Effector CD8-positive, alpha-beta T cell (primary cell): Measurements from ENCODE around the gene PRX.
"Not testable (repeated sequence)": the region's sequence is repeated elsewhere in the genome, so short reads cannot be mapped to it uniquely, and the experiment has no call there.

Experiments
- DNase-seq: peaks from one replicate; lab custom pipeline; 2025; lab: John Stamatoyannopoulos, UW
- total RNA-seq, 4 experiments: gene quantifications; one replicate each; lab custom pipeline; 2026; lab: John Stamatoyannopoulos, UW

Gene PRX
- total RNA-seq = 5.8 to 14.6 (median 10.4) reads per million in 4 experiments

GRCh38 chr19:40413291-40413845 lies at the start of gene PRX:
Gene PRX (minus strand): TSS chr19:40413378. CDS start chr19:40407932, 5,446 bp downstream.
- DNase-seq = no peak

DNA sequence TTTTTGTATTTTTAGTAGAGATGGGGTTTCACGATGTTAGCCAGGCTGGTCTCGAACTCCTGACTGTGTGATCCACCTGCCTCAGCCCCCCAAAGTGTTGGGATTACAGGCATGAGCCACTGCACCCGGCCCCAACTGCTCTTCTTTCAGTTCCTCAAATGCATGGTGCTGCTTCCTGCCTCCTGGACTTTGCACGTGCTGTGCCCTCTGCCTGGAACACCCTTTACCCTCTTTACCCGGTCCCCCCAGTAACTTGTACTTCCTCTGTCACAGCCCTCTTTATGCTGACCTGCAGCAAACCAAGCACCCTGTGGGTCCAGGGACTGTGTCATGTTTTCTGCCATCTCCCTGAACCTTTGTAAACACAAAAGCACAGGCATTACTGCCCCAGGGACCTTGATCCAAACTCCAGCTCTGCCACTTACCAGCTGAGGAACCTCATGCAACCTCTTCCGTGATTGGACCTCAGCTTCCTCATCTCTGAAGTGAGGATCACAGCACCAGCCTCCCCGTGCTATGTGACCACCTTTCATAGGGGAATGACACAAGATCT lies 48.6 kb upstream of the PRX start:
- DNase-seq = no peak

DNA sequence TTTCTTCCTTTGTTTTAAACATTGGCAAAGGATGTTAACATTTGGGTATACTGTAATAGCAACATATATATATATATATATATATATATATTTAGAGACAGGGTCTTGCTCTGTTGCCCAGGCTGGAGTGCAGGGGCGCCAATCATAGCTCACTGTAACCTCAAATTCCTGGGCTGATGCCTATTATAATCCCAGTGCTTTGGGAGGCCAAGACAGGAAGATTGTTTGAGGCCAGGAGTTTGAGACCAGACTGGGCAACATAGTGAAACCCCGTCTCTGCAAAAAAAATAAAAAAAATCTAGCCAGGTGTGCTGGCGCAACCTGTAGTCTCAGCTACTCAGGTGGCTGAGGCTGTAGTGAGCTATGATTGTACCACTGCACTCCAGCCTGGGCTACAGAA lies 47.0 kb upstream of the PRX start:
- DNase-seq = no peak

DNA sequence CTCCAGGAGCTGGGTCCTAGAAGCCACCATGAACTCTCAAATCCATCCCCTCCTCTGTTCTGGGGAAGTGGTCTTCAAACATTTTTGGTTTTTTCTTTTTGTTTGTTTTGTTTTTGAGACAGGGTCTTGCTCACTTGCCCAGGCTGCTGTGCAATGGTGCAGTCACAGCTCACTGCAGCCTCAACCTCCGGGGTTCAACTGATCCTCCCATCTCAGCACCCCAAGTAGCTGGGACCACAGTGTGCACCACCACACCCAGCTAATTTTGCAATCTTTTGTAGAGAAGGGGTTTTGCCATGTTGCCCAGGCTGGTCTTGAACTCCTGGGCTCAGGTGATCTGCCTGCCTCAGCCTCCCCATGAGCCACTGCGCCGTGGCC lies 45.4 kb upstream of the PRX start:
- no peak for DNase-seq

DNA sequence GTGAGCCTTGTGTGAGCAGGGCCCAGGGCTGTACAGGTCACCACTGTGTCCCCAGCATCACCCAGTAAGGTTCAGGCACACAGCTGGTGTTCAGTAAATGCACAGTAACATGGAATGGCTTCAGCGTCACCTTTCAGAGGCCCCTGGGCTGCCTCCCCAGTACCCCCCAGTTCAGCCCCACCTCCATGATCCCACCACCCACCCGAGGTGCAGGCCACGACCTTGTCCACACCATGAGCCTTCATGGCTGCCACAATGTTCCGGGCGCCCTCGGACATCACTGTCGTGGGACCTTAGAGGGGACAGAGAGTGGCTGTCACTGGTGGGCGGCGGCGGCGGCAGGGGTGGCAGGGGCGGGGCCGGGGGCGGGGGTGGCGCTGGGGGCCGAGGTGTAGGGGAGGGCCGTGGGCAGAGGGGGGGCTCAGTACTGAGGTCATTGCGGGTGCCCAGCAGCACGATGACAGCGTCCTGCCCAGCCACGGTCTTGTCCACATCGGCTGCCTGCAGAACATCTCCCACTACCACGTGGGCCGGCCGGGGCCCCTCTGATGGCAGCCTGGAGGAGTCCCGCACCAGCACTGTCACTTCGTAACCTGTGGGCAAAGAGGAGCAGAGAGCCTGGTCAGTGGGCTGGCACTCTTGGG lies 44.9 kb upstream of the PRX start:
- no peak for DNase-seq

DNA sequence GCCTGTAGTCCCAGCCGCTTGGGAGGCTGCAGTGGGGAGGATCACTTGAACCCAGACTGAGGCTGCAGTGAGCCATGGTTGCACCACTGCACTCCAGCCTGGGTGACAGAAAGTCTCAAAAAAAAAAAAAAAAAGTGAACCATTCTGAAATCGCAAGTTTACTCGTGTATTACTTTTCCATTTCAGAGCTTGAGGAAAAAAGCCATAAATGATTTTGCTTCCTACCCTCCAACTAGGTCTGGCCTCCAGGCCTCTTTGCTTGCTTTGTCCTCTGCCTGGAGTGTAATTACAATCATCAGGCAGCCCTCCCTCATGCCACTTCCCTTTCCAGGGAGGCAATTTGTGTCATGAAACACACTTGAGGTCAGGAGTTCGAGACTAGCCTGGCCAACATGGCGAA lies 43.9 kb upstream of the PRX start:
- no peak for DNase-seq

DNA sequence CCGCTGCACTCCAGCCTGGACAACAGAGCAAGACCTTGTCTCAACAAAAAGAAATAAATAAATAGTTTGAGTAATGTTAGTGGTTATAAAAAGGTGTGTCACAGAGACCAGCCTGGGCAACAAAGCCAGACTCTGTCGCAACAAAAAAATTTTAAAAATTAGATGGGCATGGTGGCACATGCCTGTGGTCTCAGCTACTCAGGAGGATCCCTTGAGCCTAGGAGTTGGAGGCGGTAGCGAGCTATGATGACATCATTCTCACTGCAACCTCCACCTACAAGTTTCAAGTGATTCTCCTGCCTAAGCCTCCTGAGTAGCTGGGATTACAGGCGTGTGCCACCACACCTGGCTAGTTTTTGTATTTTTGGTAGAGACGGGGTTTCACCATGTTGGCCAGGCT lies 40.8 kb upstream of the PRX start:
- not testable (repeated sequence) for DNase-seq

DNA sequence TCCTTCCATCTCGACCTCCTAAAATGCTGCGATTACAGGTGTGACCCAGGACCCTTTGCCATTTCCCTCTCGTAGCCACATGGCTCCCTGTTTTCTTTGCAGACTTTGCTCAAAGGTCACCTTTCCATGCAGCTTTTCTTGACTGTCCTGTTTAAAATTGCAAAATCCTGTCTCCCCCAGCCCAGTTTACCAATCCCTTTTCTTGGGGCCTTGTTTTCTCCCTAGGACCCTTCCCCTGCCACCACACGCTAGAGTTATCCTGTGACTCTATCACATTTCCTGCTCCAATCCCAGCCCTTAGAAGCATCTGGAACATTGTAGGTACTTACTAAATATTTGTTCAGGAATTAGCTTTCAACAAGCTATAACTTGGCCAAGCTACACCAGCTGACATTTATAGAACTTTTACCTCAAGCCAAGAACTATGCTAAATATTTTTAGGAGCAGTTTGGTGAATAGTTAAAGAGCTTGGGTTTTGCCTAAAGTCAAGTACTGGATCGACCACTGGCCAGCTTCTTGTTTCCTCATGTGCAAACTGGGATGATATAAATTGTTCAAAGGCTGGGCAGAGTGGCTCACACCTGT lies 40.1 kb upstream of the PRX start:
- no peak for DNase-seq

DNA sequence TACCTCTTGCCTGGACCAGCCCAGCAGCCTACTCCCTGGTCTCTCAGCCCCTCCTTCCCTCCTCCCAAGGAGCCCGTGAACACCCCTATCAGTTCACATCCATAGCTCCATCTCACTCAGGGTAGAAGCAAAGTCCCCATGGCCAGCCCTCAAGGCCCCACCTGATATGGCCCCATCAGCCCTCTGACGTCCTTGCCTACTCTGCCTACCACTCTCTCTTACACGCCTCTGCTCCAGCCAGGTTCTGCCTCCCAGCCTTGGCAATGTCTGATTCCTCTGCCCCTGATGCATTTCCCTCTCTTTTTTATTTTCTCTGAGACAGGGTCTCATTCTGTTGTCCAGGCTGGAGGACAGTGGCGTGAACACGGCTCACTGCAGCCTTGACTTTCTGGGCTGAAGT lies 38.8 kb upstream of the PRX start:
- DNase-seq = no peak

GRCh38 chr19:40450664-40451063 lies 37.5 kb upstream of the PRX start:
- DNase-seq = no peak

DNA sequence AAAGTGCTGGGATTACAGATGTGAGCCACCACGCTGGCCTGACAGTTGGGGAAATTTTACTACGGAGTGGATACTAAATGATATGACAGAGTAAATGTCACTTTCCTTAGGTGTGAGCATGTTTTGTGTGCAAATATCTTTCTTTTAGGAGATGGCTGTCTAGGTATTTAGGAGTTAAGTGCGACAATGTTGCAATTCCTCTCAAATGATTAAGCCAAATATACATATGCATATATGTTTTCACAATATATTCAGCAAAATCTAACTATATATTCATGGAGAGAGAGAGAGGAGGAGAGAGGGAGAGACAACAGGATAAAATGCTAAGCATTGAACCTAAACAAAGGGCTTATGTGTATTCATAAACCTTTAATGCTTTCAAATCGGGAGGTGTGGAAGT lies 36.3 kb upstream of the PRX start:
- DNase-seq = no peak

DNA sequence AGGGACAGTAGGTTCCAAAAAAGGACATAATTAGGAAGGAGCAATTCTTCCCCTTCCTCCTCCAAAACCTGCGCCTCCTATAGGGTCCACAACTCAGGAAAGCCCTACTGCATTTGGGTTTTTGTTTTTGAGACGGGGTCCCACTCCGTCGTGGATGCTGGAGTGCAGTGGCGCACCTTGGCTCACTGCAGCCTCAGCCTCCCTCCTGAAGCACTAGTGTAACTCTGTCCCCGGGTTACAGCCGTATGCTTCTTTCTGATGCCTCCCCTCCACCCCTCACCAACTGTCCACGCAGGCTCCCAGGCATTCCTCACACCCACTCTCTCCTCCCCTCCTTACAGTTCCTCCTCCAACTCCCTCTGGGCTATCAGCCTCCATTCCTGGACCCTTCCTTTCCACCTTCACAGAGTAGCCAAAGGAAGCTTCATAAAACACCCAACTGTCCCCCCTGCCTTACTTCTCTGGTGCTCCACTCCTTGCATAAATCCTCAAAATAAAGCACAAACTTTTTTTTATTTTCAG lies 33.1 kb upstream of the PRX start:
- DNase-seq = no peak

DNA sequence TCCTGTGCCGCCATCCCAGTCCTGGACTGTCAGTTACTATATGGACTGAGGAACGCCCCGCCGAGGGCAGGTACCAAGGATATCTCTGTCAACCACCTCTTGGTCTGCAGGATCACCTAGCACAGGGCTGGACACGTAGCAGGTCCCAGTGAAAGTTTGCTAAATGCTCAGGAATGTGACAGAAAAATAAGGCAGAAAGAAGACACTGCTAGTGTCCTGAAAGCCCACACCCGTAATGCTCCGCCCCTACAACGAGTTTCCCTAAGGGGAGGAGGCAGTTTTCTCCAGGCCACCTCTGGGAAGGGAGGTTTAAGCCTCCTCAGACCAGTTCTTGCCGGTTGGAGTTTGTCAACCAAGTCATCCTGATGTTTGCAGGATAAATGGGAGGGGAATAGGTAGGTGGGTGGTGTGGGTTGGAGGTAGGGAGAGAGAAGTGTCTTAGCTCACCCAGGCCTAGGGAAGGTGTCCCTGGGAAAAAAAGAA lies 32.6 kb upstream of the PRX start:
- DNase-seq = no peak

- DNase-seq = no peak
Measured at GRCh38 chr19:40444825-40445312, 31.7 kb upstream of the PRX start.

- DNase-seq = peak; percentile 95
Measured at GRCh38 chr19:40444000-40444824, 31.0 kb upstream of the PRX start, which contains the start of gene SERTAD3. Gene SERTAD3 (minus strand): TSS chr19:40444335. CDS start chr19:40442080, 2,255 bp downstream.

GRCh38 chr19:40443131-40443999 lies 30.2 kb upstream of the PRX start:
- peak; percentile 99 for DNase-seq

DNA sequence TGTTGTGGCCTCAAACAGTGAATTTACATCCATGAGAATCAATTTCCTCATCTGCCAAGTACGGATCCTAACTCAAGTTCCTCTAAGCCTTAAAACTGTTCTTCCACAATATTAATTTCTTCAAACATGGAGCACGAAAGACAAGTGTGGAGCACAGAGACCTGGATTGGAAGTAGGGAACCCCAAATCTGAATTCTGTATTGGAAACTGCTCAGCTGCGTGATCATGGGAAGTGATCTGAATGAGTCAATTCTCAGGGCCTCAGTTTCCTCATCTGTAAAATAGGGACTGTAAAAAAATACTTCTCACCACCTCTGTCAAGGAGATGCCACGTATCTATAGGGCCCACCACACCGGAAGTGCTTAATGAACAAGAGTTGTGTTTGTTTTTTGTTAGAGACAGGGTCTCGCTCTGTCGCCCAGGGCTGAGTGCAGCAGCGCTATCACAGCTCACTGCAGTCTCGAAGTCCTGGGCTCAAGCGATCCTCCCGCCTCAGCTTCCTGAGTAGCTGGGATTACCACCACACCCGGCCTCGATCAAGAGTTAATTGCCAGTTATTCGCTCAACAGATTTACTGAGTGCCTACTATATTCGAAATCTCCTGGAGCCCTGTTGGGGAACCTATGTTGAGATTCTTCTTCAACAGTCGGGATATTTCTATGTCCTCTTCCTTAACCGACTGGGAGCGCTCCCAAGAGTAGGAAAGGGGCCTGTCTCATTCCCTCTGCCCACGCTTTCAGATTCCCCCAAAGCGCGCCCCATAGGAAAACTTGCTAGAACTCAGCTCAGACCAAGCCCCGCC lies 29.4 kb upstream of the PRX start:
- DNase-seq = no peak

DNA sequence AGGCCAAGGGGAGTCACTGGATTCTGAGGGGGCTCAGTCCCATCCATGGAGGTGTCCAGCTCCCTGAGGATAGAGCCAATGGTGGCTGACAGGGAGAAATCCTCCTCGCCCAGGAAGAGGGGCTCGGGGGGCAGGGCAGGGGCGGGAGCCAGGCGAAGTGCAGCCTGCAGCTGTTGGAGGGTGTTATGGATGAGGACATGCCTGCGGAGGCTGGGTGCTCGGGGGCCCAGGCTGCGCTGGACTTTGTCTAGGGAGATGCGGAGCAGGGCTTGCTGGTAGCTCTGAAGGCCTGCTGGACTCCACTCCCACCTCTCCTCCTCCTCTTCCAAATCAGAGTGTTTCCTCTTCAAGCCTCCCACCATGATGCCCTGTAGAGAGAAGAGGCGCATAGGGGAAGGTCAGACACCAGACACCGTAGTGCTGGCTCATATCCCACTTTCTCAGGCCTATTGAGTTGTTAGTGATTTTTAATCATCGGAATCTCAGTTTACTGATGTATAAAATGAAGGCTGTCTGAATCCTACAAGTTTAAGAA lies 28.6 kb upstream of the PRX start:
- DNase-seq = no peak

GRCh38 chr19:40438284-40438683 lies 25.1 kb upstream of the PRX start:
- DNase-seq = no peak
